ENCODE results near the gene DUSP5. TPM values are rescaled to one million over a fixed set of nuclear protein-coding genes. Genes with fewer than 3 reads are reported as not detected.

The DUSP5 gene
- total and polyA plus RNA-seq, 10 of the 15 experiments (the other 5 are each of a cell fraction or from before 2014, with no cell fraction given), result 2.1 to 95.9 (median 23.4) TPM

- TF ChIP-seq, protein P1, sequence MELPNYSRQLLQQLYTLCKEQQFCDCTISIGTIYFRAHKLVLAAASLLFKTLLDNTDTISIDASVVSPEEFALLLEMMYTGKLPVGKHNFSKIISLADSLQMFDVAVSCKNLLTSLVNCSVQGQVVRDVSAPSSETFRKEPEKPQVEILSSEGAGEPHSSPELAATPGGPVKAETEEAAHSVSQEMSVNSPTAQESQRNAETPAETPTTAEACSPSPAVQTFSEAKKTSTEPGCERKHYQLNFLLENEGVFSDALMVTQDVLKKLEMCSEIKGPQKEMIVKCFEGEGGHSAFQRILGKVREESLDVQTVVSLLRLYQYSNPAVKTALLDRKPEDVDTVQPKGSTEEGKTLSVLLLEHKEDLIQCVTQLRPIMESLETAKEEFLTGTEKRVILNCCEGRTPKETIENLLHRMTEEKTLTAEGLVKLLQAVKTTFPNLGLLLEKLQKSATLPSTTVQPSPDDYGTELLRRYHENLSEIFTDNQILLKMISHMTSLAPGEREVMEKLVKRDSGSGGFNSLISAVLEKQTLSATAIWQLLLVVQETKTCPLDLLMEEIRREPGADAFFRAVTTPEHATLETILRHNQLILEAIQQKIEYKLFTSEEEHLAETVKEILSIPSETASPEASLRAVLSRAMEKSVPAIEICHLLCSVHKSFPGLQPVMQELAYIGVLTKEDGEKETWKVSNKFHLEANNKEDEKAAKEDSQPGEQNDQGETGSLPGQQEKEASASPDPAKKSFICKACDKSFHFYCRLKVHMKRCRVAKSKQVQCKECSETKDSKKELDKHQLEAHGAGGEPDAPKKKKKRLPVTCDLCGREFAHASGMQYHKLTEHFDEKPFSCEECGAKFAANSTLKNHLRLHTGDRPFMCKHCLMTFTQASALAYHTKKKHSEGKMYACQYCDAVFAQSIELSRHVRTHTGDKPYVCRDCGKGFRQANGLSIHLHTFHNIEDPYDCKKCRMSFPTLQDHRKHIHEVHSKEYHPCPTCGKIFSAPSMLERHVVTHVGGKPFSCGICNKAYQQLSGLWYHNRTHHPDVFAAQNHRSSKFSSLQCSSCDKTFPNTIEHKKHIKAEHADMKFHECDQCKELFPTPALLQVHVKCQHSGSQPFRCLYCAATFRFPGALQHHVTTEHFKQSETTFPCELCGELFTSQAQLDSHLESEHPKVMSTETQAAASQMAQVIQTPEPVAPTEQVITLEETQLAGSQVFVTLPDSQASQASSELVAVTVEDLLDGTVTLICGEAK (IDR thresholded peaks at IDR 0.05; ENCODE audit: borderline replicate concordance), result 0 out of 2 replicates have a peak, but pooled peaks have one; percentile 15
These were observed 5.9 kb downstream of the DUSP5 start (continued) for GRCh38 chr10:110503528-110504110.

GRCh38 chr10:110504111-110504735, 6.5 kb downstream of the DUSP5 start:
- POLR2A ChIA-PET, result interaction anchor here (0.9 to 7.8 kb wide), 10 partner anchors 8 to 180 kb away, joined by 3 to 102 read pairs (median 10); no protein-coding TSS in a partner anchor
- Histone ChIP-seq H3K4me1 (ENCODE audit: control insufficient read depth, insufficient read depth, low read length) (peaks cover 49% of the 10 kb centered on the region), H3K27me3 (replicated peaks in 1 of 2; ENCODE audit: control insufficient read depth in 2 of 2, insufficient read depth in 2 of 2, low read length in 1 of 2) (no peaks in the 10 kb centered on the region), H2AFZ (ENCODE audit: control insufficient read depth, low read depth, low read length) (no peak overlapping the region), H3K4me2 (ENCODE audit: control insufficient read depth, insufficient read depth) (peak overlapping the region; percentile 30), H3K4me3 (peak overlapping the region; percentile 95), H3K9me3 (replicated peaks; ENCODE audit: control insufficient read depth, insufficient read depth, low read length) (no peaks in the 10 kb centered on the region), H4K20me1 (ENCODE audit: control insufficient read depth, insufficient read depth) (peaks cover 9% of the 10 kb centered on the region), H3K9ac (ENCODE audit: control insufficient read depth, insufficient read depth, low read length) (peak overlapping the region; percentile 54; the same call in 1 of the 2 replicates), H3K27ac (ENCODE audit: control insufficient read depth, insufficient read depth) (peak overlapping the region; percentile 91), H3K79me2 (ENCODE audit: control insufficient read depth, insufficient read depth, low read length) (peaks cover 66% of the 10 kb centered on the region), H3K36me3 (ENCODE audit: control insufficient read depth in 2 of 2, insufficient read depth in 2 of 2, low read length in 1 of 2) (peaks cover 21 to 32% of the 10 kb centered on the region in 2 experiments)
- in situ Hi-C loops (cut with MboI), result loop anchor here (5.0 kb wide), 1 partner anchor 147 kb away; no protein-coding TSS in a partner anchor
- WGBS (ENCODE audit: insufficient coverage, insufficient replicate concordance, low lambda C conversion rate, missing lambda C conversion rate), result 0% methylated on average over 4 of the region's 4 CpGs
- FAIRE-seq (peak; percentile 94), DNase-seq (ENCODE audit: low read depth, low spot score) (peak; percentile 93), ATAC-seq (peak; percentile 44)
- CTCF ChIA-PET, result interaction anchor here (1.0 to 16.7 kb wide), 12 partner anchors 12 to 301 kb away, joined by 3 to 251 read pairs (median 5); no protein-coding TSS in a partner anchor
- SMC1A ChIA-PET (ENCODE audit: uncharacterized antibody, unreplicated experiment), result interaction anchor here (0.6 to 14.7 kb wide), 31 partner anchors 8 to 198 kb away, joined by 3 to 261 read pairs (median 4); partner anchors contain the start of gene SMNDC1
- RAD21 ChIA-PET (ENCODE audit: unreplicated experiment), result interaction anchor here (0.7 to 11.3 kb wide), 18 partner anchors 8 to 194 kb away, joined by 3 to 325 read pairs (median 8); no protein-coding TSS in a partner anchor
- intact Hi-C loops (cut with micrococcal nuclease; ENCODE audit: unreplicated experiment), result loop anchor here (1.0 to 10.0 kb wide), 4 partner anchors 25 to 419 kb away; partner anchors contain the start of gene PDCD4
- no TSS peak for BruUV-seq (replicated peaks)
- TF ChIP-seq FOS (IDR thresholded peaks at IDR 0.05; ENCODE audit: borderline replicate concordance, extremely low read depth, insufficient read length), result no peak
- TF ChIP-seq MTA3 (IDR thresholded peaks at IDR 0.05; ENCODE audit: borderline replicate concordance, low read length), result no peak
- TF ChIP-seq STAT1 (conservative IDR thresholded peaks at IDR 0.05), result no peak
- TF ChIP-seq, protein P2, sequence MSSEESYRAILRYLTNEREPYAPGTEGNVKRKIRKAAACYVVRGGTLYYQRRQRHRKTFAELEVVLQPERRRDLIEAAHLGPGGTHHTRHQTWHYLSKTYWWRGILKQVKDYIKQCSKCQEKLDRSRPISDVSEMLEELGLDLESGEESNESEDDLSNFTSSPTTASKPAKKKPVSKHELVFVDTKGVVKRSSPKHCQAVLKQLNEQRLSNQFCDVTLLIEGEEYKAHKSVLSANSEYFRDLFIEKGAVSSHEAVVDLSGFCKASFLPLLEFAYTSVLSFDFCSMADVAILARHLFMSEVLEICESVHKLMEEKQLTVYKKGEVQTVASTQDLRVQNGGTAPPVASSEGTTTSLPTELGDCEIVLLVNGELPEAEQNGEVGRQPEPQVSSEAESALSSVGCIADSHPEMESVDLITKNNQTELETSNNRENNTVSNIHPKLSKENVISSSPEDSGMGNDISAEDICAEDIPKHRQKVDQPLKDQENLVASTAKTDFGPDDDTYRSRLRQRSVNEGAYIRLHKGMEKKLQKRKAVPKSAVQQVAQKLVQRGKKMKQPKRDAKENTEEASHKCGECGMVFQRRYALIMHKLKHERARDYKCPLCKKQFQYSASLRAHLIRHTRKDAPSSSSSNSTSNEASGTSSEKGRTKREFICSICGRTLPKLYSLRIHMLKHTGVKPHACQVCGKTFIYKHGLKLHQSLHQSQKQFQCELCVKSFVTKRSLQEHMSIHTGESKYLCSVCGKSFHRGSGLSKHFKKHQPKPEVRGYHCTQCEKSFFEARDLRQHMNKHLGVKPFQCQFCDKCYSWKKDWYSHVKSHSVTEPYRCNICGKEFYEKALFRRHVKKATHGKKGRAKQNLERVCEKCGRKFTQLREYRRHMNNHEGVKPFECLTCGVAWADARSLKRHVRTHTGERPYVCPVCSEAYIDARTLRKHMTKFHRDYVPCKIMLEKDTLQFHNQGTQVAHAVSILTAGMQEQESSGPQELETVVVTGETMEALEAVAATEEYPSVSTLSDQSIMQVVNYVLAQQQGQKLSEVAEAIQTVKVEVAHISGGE (CRISPR knock-in tag; IDR thresholded peaks at IDR 0.05), result no peak
- no peak for TF ChIP-seq FOXM1 (IDR thresholded peaks at IDR 0.05; ENCODE audit: low read depth, low read length)
- TF ChIP-seq, protein P3, sequence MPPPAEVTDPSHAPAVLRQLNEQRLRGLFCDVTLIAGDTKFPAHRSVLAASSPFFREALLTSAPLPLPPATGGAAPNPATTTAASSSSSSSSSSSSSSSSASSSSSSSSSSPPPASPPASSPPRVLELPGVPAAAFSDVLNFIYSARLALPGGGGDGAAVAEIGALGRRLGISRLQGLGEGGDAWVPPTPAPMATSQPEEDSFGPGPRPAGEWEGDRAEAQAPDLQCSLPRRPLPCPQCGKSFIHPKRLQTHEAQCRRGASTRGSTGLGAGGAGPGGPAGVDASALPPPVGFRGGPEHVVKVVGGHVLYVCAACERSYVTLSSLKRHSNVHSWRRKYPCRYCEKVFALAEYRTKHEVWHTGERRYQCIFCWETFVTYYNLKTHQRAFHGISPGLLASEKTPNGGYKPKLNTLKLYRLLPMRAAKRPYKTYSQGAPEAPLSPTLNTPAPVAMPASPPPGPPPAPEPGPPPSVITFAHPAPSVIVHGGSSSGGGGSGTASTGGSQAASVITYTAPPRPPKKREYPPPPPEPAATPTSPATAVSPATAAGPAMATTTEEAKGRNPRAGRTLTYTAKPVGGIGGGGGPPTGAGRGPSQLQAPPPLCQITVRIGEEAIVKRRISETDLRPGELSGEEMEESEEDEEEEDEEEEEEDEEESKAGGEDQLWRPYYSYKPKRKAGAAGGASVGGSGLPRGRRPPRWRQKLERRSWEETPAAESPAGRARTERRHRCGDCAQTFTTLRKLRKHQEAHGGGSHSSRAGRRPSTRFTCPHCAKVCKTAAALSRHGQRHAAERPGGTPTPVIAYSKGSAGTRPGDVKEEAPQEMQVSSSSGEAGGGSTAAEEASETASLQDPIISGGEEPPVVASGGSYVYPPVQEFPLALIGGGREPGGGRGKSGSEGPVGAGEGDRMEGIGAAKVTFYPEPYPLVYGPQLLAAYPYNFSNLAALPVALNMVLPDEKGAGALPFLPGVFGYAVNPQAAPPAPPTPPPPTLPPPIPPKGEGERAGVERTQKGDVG (CRISPR knock-in tag; IDR thresholded peaks at IDR 0.05), result no peak
- no peak for TF ChIP-seq SMAD5 (IDR thresholded peaks at IDR 0.05; ENCODE audit: low read depth)
